ENCODE measurements around the gene HMGXB4.
A peak's percentile ranks its signal among the peaks of the same experiment; 100 is the strongest.

Gene HMGXB4

GRCh38 chr22:35258191-35258988 lies 1.1 kb downstream of the HMGXB4 start:
- peak; percentile 55 for DNase-seq (ENCODE audit: low spot score)

GRCh38 chr22:35264986-35265385 lies 7.7 kb downstream of the HMGXB4 start:
- DNase-seq (ENCODE audit: low spot score), result no peak

- no peak for DNase-seq (ENCODE audit: low spot score)
Observed at GRCh38 chr22:35266277-35266676, 9.0 kb downstream of the HMGXB4 start.

- DNase-seq (ENCODE audit: low spot score), result no peak
Observed at GRCh38 chr22:35269630-35270029, 12.3 kb downstream of the HMGXB4 start.

GRCh38 chr22:35274154-35274871 lies 17.0 kb downstream of the HMGXB4 start:
- DNase-seq (ENCODE audit: low spot score), result no peak

GRCh38 chr22:35275580-35275979 lies 18.3 kb downstream of the HMGXB4 start:
- no peak for DNase-seq (ENCODE audit: low spot score)

- DNase-seq (ENCODE audit: low spot score), result no peak
Observed at GRCh38 chr22:35276019-35276418, 18.7 kb downstream of the HMGXB4 start.

DNA sequence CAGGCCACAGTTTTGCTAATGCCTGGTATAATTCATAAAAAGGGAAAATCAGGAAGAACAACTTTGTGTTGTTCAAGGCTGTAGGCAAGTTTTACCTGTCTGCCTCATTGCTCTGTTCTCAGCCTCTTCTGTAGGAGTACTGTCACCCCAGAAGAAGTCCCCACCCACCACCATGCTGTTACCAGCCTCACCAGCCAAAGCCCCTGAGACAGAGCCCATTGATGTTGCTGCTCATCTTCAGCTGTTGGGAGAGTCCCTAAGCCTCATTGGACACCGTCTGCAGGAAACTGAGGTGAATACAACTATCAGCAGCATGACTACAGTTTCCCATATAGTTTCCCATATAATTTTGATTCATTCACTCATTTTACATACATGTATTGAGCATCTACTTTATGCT lies 30.8 kb downstream of the HMGXB4 start:
- no peak for DNase-seq (ENCODE audit: low spot score)

- no peak for DNase-seq (ENCODE audit: low spot score)
Observed at GRCh38 chr22:35292786-35293185, 35.5 kb downstream of the HMGXB4 start.

DNA sequence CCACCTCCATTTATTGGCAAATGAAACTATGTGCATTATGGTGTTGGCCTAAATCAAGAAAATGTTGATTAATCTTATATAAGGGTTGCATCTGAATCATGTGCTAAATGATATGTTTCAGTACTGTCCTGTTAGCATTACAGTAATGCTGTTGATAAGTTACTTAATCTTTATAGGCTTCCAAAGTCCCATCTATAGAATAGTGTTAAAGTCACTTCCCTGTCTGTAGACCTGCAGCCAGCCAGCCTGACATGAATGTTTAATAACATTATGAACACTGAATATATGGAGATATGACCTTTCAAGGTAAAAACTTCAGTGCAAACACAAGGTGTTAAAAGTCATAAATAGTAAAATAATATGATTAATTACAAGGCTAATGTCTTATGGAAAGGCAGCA lies 38.8 kb downstream of the HMGXB4 start:
- DNase-seq (ENCODE audit: low spot score), result no peak

GRCh38 chr22:35299217-35299672 lies 42.0 kb downstream of the HMGXB4 start:
- no peak for DNase-seq (ENCODE audit: low spot score)

DNA sequence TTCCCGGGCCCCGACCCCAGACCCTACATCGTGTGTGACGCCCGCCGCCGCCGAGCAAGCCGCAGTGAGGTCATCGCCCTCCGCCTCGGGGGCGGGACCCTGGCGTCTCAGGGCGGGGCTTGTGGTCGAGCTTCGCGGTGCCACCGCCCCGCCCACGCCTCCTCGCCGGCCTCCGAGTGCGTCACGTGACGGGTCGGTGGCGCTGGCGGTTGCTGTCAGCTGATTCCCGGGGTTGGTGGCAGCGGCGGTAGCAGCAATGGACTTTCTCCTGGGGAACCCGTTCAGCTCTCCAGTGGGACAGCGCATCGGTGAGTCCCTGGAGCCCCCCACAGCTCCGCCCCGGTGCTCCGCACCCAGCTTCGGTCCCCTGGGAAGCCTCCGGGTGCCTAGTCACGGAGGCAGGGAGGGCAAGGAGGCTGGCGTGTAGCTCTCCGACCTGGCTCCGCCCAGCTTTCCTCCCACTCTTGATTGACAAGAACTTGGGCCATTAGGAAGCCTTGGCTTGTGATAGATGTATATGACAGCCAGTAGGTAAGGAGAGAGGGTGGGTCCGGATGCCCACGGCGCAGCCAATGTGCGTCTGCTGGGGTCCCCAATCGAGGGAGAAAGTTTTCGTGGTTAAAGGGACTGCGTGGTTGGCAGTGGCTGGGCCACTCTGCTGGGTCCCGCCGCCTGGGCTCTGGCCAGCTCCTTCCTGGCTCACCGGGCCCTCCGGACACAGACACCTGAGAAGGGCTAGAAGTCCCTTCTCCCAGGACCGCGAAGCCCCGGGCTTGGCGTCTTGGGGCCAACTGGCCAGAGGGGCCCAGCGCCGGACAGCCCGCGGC lies 42.6 kb downstream of the HMGXB4 start, which contains the start of gene TOM1:
Gene TOM1, plus strand, starts transcription at position 222 of the 827 bp plus-strand sequence. Its CDS starts 35 bp downstream, at position 257.
- peak; percentile 97 for DNase-seq (ENCODE audit: low spot score)

GRCh38 chr22:35301372-35301874 lies 44.1 kb downstream of the HMGXB4 start:
- no peak for DNase-seq (ENCODE audit: low spot score)

GRCh38 chr22:35303029-35303624 lies 45.8 kb downstream of the HMGXB4 start:
- DNase-seq (ENCODE audit: low spot score), result no peak

DNA sequence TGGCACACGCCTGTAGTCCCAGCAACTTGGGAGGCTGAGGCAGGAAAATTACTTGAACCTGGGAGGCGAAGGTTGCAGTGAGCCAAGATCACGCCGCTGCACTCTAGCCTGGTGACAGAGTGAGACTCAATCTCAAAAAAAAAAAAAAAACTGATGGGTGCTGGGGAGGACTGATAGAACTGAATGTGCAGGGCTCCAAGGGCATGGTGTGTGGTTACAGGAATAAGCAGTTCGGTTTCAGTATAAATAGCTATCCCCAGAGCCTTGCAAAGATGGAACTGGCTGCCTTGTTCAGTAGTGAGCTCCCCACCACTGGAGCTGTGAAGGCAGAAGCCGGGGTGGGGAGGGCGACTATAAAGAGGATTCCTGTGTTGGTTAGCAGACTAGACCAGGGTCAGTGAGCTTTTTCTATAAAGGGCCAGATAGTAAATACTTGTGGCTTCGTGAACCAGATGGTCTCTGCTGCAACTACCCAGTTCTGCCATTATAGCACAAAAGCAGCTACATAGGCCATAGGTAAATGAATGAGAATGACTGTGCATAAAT lies 48.3 kb downstream of the HMGXB4 start:
- no peak for DNase-seq (ENCODE audit: low spot score)

- no peak for DNase-seq (ENCODE audit: low spot score)
Observed at GRCh38 chr22:35306350-35306967, 49.2 kb downstream of the HMGXB4 start.

DNA sequence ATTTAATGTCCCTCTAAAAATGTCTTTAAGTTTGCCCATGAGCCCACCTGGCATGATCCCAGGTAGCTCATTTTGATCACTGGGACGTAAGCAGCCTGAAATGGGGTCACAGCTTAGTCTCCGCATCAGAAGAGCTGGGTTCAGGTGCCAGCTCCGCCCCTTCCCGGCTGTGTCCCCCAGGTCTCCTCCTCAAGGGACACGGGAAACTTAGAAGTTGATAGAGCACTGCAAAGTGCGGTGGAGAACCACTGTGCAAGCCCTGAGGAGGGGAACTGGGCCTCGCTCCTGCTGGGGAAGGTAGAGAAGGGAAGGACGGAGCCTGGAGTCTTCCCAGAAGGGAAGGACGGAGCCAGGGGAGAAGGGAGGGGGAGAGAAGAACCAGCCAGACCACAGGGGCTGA lies 50.1 kb downstream of the HMGXB4 start:
- no peak for DNase-seq (ENCODE audit: low spot score)

- DNase-seq (ENCODE audit: low spot score), result no peak
Observed at GRCh38 chr22:35307892-35308291, 50.6 kb downstream of the HMGXB4 start.

GRCh38 chr22:35308480-35309021 lies 51.3 kb downstream of the HMGXB4 start:
- no peak for DNase-seq (ENCODE audit: low spot score)
